Fibroblast of skin of right biceps (primary cell): ENCODE measurements around the gene ADGRE2.
"Not testable (repeated sequence)": the region's sequence is repeated elsewhere in the genome, so short reads cannot be mapped to it uniquely, and the experiment has no call there.

Experiments
- DNase-seq: peaks from one replicate; pipeline ENCODE4 v3.0.0-alpha.2; 2013

The ADGRE2 gene

DNA sequence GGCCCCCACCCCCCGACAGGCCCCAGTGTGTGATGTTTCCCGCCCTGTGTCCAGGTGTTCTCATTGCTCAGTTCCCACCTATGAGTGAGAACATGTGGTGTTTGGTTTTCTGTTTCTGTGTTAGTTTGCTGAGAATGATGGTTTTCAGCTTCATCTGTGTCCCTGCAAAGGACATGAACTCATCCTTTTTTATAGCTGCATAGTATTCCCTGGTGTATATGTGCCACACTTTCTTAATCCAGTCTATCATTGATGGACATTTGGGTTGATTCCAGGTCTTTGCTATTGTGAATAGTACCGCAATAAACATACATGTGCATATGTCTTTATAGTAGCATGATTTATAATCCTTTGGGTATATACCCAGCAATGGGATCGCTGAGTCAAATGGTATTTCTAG is 715 bp downstream of the ADGRE2 start:
- DNase-seq = not testable (repeated sequence)

DNA sequence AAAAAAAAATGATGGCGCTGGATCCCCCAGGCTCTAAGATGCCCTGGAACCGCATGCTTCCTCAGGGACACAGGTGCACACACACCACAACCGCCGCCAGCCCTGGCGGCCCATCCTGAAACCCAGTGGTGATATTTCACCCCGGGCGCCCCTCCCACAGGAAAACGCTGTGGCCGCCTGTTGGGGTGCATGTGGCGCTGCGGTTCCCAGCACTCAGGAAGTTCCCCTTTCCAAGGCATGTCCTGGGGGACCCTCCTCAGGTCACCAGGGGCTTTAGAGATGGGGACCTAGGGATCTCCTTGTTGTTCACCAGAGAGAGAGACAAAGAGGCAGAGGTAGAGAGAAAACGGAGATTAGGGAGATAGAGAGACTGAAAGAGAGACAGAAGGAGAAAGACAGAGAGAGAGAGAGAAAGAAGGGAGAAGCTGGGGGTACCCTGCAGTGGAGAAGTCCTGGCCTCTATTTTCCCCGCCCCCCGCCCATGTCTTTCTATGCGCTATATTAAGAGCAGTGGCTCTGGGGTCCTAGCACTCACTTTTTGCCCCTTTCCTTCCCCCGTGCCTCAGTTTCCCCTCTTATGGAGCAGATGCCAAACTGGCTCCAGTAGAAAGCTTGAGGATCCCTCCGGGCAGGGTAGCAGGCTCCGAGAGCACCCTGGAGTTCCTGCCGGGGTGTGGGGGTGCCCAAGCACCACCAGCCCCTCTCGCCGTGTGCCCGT is 2.3 kb downstream of the ADGRE2 start:
- no peak for DNase-seq

DNA sequence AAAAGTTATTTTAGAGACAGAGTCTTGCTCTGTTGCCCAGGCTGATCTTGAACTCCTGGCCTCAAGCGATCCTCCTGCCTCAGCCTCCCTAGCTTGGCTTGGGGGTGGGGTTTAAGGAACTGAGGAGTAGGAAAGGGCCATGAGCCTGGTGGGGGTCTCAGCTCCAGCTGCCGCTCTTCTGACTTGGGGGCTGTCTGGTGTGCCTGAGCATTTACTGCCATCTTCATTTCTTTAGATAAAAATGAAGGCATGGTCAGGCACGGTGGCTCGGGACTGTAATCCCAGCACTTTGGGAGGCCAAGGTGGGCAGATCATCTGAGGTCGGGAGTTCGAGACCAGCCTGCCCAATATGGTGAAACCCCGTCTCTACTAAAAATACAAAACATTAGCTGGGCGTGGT is 3.0 kb downstream of the ADGRE2 start:
- not testable (repeated sequence) for DNase-seq

DNA sequence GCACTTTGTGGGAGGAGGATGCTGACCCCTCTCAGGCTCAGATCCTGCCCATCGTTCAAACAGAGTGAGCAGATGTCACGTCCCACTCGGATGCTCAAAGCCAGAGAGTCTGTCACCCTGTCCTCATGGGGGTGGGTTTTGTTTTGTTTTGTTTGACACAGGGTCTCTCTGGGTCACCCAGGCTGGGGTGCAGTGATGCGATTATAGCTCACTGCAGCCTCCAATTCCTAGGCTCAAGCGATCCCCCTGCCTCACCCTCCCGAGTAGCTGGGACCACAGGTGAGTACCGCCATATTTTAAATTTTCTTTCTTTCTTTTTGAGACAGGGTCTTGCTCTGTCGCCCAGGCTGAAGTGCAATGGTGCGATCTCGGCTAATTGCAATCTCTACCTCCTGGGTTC is 4.0 kb downstream of the ADGRE2 start:
- DNase-seq = no peak

DNA sequence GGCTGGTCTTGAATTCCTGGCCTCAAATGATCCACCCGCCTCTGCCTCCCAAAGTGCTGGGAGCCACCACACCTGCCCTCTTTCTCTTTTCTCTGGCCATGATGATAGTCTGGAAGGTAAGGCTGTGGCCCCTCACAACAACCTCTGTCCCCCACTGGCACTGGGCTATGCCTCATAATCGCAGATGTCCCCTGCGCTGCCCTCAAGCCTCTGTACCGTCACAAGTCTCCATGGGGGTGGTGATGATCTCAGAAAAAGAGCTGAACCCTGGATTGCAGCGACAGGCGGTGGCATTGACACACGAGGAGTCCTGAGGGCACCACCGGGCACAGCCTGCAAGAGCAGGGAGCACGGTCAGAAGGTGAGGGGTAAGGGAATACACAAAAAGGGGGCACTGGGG is 4.6 kb downstream of the ADGRE2 start:
- not testable (repeated sequence) for DNase-seq

DNA sequence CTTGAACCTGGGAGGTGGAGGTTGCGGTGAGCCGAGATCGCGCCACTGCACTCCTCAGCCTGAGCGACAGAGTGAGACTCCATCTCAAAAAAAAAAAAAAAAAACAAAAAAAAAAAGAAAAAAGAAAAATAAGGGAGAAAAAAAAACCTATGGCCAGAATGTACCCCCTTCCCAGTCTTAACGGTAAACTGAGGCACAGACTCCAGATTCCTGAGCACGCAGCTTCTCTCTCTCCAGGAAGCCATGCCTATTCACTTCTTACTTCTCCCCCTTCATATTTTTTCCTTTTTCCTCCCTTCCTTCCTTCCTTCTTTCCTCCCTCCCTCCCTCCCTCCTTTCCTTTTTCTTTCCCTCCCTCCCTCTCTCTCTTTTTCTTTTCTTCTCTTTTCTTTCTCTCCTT is 5.4 kb downstream of the ADGRE2 start:
- no peak for DNase-seq

DNA sequence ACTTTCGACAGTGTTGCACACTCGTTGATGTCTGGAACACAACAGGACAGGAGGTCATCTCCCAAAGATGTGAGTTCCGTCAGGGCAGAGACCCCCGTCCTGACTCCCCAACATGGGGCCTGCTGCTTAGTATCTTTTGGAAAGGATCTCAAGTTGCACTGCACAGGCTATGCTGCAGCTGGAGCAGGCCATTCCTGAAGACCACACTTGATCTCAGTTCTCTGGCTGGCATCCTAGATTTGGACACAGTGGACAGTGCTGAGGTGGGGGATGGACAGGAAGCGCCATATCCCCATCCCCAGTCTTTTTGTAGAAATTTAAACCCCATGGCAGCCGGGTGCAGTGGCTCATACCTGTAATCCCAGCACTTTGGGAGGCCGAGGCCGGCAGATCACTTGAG is 5.9 kb downstream of the ADGRE2 start:
- no peak for DNase-seq

DNA sequence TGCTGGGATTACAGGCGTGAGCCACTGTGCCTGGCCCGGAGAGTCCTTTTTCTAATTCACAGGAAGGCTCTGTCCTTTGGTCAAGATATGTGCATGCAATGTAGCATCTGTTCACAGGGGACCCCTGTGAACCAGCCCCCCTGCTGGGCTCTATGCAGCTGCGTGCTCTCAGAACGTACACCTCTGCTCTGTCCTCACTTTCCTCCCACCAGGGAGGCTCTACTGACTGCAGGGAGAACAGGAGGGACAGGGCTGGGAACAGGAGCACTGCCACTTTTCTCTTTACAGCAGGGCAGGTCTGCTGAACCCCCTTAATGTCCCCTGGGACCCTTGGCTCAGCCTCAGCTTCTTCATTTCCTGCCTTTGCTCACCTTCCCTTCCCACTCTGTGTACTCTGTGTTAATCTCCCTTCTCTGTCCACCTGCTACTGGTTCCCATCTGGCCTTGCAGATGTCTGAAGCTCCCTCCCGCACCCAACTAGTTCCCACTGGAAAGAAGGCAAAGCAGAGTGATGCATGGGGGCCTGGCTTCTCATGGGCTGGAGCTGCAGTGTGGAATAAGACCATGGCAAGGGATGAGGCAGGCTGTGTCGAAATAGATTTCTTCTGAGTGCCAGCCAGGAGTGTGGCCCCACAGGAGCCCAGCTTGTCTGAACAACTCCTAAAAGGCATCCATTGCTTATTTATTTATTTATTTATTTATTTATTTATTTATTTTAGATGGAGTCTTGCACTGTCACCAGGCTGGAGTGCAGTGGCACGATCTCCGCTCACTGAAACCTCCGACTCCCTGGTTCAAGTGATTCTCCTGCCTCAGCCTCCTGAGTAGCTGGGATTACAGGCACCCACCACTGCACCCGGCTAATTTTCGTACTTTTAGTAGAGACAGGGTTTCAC is 7.2 kb downstream of the ADGRE2 start:
- DNase-seq = no peak

DNA sequence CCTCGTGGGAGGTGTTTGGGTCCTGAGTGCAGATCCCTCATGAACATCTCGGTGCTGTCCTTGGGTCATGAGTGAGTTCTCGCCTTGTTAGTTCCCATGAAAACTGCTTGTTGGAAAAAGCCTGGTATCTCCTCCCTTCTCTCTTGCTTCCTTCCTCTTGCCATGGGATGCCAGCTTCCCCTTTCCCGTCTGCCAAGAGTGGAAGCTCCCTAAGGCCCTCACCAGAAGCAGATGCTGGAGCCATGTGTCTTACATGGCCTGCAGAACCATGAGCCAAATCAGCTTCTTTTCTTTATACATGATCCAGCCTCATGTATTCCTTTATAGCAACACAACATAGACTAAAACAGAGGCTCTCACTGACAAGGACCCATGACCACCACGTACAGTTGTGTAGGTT is 8.2 kb downstream of the ADGRE2 start:
- DNase-seq = no peak

DNA sequence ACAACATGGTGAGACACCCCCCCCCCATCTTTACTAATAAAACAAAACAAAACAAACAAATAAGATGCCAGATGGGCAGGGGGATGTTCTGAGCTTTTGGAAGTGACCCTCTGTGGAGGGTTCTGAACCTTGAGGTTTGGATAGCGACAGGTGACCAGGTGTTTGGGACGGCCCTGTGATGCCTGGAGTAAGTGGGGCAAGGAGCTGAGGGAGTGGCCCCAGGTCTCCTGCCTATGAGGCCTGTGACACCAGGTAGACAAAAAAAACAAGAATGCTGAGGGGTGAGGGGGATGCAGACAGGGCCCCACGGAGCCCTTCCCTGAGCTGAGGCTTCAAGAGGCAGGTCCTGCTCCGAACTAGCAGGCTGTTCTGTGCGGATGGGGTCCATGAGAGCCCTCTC is 9.2 kb downstream of the ADGRE2 start:
- no peak for DNase-seq

DNA sequence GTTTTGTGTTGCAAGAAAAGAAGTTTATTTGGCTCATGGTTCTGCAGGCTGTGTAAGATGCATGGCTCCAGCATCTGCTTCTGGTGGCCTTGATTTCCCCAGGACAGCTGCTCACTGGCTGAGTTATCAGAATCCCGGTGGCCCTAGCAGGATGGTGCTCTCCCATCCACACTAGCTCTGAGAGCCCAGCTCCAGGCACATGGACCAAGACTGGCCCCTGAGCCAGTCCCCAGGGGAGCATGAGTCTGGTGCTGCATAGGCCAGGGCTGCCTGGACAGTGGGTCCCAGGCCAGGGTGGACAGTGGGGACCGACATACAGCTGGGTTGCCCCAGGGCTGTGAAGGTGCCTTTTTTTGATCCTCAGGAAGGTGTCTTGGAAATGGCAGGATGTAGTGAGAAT is 10.4 kb downstream of the ADGRE2 start:
- no peak for DNase-seq

DNA sequence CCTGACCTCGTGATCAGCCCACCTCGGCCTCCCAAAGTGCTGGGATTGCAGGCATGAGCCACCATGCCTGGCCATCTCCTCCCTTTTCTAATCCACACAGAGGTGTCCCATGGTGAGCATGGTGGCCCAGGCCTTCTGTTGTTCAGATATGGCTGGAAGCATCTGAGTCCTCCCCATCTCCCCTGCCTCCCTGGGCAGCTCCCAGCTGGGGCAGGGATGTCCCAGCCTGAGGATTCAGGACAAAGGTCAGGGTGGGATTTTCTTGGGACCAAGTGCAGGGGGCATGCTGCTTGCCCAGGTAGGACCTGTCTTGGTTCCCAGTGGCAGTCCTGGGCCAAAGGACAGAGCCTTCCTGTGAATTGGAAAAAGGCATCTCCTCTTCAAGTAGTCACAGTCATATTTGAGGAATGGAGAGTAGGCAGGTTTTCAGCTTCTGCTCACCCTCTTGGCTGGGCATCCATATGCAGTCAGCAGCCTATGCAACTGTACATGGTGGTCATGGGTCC is 10.8 kb downstream of the ADGRE2 start:
- DNase-seq = no peak

DNA sequence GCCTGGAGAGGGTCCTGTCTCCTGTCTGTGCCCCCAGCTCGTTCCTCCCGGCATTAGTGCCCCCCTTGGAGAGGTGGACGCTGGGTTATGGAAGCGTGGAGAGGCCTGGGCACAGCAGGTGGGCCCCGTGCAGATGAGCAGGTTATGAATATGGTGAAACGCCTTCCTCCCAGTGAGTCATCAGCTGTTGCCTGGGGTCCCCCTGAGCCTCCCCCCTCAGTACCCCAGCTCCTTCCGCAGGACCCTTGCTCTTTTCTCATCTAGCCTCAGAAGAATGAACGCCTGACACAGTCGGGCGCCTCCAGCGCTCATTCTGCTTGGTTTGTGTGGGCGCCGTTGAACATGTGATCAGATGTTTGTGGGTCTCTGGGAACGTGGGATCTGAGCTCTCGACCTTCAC is 12.5 kb downstream of the ADGRE2 start:
- not testable (repeated sequence) for DNase-seq

DNA sequence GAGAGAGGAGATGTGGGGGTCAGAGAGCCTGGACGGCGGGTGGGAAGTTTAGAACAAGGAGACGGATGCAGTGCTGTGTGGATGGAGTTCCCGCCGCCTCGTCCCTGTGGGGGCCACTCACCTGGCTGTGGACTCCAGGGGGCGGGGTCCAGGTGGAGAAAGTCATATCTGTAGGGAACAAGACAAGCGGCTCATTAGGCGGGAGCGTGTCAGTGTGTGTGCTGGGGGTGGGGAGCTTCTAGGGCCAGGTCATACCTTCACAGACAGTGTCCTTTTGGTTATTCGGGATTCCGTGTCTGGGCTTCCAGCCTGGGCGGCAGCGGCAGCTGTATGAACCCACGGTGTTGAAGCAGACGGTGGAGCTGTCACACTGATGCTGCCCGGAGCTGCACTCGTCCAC is 13.0 kb downstream of the ADGRE2 start:
- not testable (repeated sequence) for DNase-seq

DNA sequence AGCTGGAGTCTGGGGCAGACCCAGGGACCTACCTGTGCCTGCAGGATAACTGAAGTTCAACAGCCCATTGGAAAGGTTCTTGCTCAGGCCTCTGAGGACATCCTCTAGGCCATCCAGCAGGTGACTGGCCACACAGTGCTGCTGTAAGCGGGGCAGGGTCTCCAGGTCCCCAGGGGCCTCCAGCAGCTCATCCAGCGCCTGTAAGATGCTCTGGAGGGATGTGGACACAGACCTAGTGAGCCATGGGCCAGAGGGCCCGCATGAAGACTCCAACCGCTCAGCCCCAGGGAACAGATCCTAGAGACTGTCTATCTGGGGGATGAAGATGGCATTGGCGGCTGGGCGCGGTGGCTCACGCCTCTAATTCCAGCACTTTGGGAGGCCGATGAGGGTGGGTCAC is 14.0 kb downstream of the ADGRE2 start:
- DNase-seq = no peak

DNA sequence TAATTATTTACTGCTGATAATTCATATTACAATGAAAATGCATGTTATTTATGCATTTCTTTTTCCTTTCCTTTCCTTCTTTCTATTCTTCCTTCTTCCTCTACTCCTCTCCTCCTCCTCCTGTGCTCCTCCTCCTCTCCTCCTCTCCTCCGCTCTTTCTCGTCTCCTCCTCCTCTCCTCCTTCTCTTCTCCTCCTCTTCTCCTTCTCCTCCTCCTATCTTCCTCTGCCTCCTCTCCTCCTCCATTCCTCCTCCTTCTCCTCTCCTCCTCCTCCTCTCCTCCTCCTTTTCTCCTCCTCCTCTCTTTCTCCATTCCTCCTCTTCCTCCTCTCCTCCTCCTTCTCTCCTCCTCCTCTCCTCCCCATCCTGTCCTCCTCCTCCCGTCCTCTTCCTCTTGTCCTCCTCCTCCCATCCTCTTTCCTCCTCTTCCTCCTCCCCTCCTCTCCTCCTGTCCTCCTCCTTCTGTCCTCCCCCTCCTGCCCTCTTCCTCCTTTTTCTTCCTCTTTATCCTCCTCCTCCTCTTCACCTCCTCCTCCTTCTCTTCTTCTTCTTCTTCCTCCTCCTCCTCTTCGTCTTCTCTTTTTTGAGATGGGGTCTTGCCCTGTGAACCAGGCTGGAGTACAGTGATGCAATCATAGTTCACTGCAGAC is 14.7 kb downstream of the ADGRE2 start:
- no peak for DNase-seq

DNA sequence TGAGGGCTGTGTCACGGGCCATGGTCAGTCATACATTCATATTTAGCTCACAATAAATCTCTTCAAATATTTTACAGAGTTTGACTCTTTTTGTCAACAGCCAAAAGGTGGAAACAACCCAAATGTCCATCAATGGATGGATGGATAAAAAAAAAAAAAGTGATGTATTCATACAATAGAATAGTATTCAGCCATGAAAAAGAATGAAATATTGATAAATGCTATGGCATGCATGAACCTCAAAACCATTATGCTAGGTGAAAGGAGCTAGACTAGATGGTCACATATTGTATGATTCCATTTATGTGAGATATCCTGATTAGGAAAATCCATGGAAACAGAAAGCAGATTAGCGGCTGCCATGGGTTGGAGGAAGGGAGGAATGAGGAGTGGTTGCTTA is 16.2 kb downstream of the ADGRE2 start:
- DNase-seq = no peak

DNA sequence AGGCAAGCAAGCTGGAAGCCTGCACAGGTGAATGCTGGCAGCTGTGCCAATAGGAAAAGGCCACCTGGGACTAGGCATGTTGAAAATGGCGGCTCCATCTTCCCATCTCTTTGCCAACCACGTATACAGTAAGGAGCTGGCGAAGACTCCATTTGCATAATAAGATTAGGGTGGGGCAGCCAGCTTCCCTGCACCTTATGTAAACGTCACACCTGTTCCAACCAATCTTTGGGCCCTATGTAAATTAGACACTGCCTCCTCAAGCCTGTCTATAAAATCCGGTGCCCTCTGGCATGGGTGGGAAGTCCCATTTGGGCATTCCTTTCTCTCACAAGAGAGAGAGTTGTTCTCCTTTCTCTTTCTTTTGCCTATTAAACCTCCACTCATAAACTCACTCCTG is 16.8 kb downstream of the ADGRE2 start:
- DNase-seq = no peak

DNA sequence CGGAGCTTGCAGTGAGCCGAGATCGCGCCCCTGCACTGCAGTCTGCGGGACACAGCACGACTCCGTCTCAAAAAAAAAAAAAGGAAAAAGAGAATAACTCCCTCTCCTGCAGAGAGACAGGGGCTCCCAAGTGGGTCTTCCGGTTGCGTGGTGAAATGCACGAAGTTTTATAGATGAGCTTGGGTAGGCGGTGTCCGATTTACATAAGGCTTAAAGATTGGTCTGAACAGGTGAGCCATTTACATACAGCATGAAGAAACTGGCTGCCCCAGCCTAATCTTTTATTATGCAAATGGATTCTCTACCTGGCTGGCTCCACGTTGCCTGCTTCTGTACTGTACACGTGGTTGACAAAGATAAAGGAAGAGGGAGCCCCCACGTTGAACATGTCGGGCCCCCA is 19.5 kb downstream of the ADGRE2 start:
- no peak for DNase-seq

DNA sequence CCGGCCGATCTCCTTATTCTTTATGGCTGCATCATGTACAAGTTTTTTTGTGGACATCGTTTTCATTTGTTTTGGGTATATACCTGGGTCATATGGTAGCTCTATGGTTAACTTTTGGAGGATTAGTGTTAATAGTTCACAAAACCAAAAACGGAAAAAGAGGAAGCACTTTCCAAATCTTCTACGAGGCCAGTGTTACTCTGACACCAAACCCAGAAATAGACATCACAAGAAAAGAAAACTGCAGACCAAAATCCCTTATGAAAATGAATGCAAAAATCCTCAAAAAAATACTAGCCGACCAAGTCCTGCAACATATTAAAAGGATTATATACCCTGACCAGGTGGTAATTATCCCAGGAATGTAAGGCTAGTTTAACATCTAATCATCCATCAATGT is 29.8 kb downstream of the ADGRE2 start:
- no peak for DNase-seq

DNA sequence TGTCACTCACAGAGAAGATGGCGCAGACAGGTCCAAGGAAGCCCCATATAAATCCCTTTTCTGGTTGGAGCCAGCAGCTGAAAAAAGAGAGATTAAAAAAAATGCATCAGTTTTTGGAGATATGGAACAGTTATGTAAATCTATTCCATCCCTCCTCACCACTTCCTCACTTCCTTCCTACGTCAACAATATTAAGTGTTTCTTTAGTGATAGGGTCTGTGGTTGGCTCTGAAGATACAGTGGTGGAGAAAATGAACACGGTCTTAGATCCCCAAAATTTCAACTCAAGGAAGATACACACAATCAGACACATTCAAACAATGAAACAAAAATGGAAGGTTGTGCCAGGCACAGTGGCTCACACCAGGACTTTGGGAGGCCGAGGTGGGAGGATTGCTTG is 31.5 kb downstream of the ADGRE2 start:
- no peak for DNase-seq

DNA sequence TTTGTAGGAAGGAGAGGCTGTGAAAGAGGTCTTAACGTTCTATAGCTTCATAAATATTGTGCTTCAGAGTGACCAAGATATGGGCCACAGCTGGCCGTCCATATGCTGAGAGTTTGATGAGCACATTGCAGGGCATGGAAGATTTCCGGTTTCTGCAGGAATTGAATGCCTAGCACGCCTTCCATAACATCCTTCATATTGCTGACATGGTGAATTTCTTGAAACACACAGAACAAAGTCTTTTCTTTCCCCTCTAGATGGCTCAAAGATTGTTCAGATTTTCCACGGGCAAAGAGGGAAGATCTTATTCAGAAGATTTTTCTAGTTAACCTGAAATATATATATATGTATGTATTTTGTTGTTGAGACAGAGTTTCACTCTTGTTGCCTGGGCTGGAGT is 42.4 kb downstream of the ADGRE2 start:
- no peak for DNase-seq

DNA sequence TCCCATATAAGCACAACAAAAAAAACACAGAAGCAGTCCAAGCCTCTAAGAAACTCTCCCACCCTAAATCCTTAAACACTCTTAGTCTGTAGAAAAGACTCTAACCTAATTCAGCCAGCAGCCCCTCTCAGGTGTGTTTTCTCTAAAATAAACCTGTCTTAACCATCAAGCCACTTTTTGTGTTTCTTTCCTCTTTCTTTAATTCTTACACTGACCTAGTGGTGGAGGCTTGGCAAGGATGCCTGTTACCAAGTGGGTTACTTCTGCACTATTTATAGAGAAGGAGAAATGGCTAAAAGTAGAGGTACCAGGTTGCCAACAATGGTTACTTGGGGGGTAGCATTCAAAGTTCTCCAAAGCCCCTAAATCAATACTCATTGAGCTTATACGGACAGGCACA is 44.8 kb downstream of the ADGRE2 start:
- no peak for DNase-seq

DNA sequence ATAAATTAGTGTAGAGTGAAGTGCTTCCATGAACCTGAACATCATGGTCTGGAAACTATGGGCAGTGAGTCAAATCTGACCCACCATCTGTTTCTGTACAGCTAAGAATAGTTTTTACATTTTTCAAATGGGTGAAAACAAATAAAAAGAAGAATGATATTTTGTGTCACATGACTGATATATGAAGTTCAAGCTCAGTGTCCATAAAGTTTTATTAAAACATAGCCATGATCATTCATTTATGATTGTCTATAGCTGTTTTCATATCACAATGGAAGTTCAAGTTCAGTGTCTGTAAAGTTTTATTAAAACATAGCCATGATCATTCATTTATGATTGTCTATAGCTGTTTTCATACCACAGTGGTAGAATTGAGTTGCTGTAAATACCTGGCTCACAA is 45.9 kb downstream of the ADGRE2 start:
- DNase-seq = no peak
